Astrocyte of the spinal cord (primary cell): Measurements from ENCODE around the gene MVB12B.

Experiments used
- DNase-seq: peaks from one replicate; pipeline ENCODE4 v3.0.0; 2011; ENCODE audit warnings: low read depth, low spot score
- H3K4me3 ChIP-seq: 2 replicates; pipeline ENCODE4 v1.5.1; 2011; ENCODE audit warnings: low read depth, mild to moderate bottlenecking, low read length, moderate library complexity
- CTCF ChIP-seq: IDR thresholded peaks from 2 replicates; pipeline ENCODE4 v1.5.1; 2012; ENCODE audit warnings: low read depth, mild to moderate bottlenecking, low read length, inconsistent platforms
- in situ Hi-C: cut with HindIII; loops from 2 replicates; pipeline ENCODE4 v1.10.0; 2017; ENCODE audit warnings: low sequenced_read_pairs

The MVB12B gene

GRCh38 chr9:126336736-126337325 is 10.2 kb downstream of the MVB12B start:
- H3K4me3 ChIP-seq = no peak overlapping the region
- in situ Hi-C loops = no loop called here
- no peak for TF ChIP-seq CTCF
- no peak for DNase-seq

GRCh38 chr9:126337729-126338372 is 11.2 kb downstream of the MVB12B start:
- in situ Hi-C loops = no loop called here
- no peak for DNase-seq
- H3K4me3 ChIP-seq = no peak overlapping the region
- TF ChIP-seq CTCF = no peak

- H3K4me3 ChIP-seq = no peak overlapping the region
Observed at GRCh38 chr9:126338945-126339344, 12.3 kb downstream of the MVB12B start.

GRCh38 chr9:126341426-126341825 is 14.8 kb downstream of the MVB12B start:
- no peak overlapping the region for H3K4me3 ChIP-seq
- no peak for DNase-seq
- in situ Hi-C loops = no loop called here
- TF ChIP-seq CTCF = no peak

More at GRCh38 chr9:126338945-126339344, 12.3 kb downstream of the MVB12B start:
- in situ Hi-C loops = no loop called here
- no peak for TF ChIP-seq CTCF
- no peak for DNase-seq

- DNase-seq = no peak
- no peak overlapping the region for H3K4me3 ChIP-seq
- in situ Hi-C loops = no loop called here
- no peak for TF ChIP-seq CTCF
Observed at GRCh38 chr9:126341902-126342301, 15.3 kb downstream of the MVB12B start.

GRCh38 chr9:126342621-126343031 is 16.0 kb downstream of the MVB12B start:
- no peak for DNase-seq
- no peak for TF ChIP-seq CTCF
- in situ Hi-C loops = no loop called here

More at GRCh38 chr9:126342621-126343031, 16.0 kb downstream of the MVB12B start:
- H3K4me3 ChIP-seq = no peak overlapping the region
